Measurements from ENCODE around the gene IL15RA.

Gene IL15RA, protein sequence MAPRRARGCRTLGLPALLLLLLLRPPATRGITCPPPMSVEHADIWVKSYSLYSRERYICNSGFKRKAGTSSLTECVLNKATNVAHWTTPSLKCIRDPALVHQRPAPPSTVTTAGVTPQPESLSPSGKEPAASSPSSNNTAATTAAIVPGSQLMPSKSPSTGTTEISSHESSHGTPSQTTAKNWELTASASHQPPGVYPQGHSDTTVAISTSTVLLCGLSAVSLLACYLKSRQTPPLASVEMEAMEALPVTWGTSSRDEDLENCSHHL

DNA sequence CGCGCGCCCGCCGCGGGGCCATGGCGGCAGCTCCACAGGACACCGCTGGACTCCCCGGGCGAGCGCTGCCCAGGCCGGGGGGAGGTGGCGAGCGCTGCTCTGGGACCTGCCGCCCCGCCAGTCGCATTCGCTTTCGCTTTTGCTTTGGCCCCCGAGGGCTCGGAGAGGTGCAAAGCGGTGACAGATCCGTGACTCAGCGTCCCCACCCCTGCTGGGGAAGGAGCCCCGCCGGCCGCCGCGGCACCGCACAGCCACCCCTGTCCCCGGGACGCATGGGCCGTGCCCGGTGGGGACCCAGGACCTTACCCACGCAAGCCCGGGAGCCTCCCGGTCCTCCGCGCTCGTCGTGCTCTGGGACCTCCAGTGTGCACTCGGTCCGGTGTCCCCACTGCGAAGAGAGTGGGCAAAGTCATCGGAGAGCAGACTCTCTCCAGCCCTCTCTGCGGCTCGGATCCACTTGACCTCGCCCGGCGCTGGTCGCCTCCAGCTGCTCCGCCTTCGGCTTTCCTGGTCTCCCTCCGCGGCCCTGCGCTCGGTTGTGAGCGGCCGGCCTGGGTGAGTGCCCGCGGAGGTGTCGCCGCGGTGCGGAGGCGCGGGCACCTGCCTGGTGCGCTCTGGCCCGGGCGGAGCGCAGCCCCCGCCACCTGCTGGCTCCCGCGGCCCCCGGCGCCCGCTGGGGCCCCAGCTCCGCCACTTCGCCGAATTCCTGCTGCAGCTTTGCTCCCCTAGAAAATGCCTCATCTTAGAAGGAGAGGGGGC is at the start of gene IL15RA:
Gene IL15RA, minus strand, starts transcription at position 73 of the 759 bp plus-strand sequence. Its CDS starts 51 bp downstream, at position 22.
- no peak for DNase-seq (ENCODE audit: low read depth)

DNA sequence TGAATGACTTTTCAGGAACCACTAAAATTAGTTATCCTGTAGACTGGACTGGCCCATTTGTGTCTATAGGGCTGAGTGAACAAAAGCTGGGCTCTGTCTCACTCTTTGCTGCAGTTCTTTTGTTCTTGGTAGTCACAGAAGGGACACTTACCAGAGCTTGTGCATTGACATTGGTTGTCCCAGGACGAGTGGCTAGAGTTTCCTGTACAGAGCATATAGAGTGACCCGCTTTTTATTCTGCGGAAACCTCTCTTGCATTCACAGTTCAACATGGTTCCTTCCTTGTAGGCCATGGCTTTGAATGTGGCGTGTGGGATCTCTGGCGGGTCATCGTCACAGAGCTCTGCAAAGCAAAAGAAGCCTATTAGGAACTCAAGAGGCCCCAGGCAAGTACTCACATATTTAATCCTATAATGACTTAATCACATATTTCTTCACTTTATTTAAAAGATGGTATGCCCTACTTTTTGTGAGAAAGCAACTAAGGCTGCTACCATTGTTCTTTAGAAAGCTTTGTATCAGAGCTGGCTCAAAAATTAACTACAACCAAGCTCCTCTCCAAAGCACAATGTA is 48.4 kb upstream of the IL15RA start:
- no peak for DNase-seq (ENCODE audit: low read depth)

DNA sequence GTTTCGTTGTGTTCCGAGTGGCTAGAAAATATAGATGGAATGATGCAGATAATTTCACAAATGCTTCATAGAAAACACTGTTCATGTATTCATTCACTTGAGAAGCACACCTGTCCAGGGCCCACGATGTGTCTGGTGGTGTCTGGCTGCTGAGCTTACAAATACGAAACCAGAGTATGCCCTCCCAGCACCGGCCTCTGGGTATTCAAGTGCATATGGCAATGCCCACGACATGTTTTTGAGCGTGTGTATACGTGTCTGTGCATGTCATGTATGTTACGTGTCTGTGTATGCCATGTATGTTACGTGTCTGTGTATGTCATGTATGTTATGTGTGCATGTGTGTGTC is 47.0 kb upstream of the IL15RA start:
- no peak for DNase-seq (ENCODE audit: low read depth)

DNA sequence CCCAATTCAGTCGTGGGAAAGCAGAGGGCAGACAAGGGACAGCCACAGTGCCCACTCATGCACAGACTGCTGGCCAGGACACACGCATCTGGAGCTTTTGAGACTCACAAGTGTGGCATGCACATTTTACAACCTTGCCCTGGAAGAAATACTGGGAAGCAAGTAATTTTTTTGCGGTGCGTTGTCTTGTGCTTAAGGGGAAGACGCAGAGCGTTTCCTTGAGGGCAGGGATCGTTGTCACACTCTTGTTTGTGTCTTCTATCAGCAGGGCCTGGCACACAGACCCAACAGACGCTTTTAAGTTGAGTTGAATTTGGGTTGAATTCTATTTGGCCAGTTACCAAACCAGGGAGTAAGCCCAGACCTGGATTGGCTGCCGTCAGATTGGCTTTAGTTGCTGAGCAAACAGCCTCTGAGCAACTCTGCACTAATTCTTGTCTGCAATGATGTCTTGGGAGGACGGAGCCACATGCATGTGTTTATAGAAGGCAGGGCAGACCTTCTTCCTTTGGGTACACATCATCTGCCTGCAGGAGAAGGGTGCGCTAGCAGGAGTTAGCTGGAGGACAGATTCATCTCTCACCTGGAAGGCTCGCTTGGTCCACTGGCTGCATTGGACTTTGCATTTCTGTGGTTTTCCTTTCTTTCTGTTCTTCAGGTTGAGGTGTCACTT is 46.5 kb upstream of the IL15RA start:
- no peak for DNase-seq (ENCODE audit: low read depth)

DNA sequence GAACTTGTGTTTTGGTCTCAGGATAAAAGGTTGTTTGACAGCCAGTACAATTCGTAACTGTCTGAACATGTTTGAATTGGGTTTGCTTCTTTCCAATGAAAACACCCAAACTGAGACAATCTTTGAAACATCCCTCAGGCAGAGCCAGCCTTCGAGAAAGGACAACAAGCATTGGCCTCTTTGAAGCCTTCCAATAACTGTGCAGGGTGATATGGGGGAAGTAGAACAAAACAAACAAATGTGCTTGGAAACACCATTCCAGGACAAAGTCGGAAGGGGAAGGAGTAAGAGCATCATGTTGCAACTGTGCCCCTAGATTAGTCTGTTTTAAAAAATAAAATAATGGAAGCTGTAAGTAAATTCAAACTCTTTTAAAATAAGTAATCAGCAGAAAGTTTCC is 45.3 kb upstream of the IL15RA start:
- DNase-seq (ENCODE audit: low read depth) = no peak

DNA sequence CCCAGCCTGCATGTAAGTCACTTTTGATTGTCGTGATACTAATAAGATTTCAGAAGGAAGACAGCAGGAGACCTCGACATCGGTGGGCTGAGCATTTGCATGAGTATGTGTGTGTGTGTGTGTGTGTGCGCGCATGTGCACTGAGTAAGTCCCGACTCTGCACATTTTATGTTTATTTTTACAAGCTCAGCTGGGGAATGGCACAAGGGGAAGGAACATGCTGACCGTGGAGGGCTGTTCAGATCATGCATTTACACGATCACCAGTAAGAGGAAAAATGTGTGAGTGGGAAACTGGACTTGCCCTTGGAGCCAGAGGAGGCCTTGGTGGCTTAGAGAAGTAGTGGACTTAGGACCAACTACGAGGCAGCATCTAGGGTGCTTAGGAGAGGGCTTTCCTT is 43.5 kb upstream of the IL15RA start:
- DNase-seq (ENCODE audit: low read depth) = no peak

DNA sequence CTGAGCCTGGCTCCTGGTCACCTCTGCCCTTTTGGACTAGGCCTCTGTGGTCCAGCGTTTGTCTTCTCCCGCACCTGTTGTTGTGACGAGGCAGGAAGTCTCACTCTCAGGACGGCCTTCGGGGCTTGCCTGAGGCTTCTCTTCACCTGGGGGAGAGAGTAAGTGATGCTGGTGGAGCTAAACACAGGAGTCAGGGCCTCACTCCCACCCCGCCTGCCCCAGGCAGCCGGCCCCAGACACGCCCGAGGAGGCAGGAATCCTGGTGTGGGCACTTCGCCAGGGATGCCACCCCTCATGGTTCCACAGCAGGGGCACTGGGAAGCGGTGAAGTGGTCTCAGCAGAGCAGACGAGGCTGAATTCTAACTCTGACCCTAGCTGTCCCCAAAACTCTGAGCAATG is 42.5 kb upstream of the IL15RA start:
- DNase-seq (ENCODE audit: low read depth) = no peak

DNA sequence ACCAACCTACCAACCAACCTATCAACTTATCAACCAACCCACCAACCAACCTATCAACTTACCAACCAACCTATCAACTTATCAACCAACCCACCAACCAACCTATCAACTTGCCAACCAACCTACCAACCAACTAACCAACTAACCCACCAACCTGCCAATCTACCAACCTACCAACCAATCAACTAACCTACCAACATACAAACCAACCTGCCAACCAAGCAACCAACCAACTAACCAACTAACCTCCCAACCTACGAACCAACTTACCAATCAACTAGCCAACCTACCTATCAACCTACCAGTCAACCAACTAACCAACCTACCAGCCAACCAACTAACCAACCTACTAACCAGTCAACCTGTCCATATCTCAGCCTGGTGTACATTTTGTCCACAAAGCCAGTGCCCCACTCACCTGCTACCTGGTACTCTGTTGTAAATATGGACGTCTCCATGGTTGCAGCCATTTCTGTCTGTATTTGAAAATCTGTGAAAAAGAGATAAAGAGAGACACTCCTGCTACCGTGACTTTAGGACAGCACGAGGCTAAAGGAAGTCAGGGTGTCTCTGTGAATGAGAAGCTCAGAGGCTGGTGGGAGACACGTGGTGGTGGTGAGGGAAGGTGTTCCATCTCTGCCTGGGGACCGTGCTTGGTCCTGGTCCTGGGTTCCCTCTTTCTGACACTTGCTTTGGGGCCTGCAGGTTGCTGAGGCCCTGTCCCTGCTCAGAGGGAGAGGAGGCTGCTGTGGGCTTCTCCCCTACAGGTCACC is 41.9 kb upstream of the IL15RA start:
- no peak for DNase-seq (ENCODE audit: low read depth)

DNA sequence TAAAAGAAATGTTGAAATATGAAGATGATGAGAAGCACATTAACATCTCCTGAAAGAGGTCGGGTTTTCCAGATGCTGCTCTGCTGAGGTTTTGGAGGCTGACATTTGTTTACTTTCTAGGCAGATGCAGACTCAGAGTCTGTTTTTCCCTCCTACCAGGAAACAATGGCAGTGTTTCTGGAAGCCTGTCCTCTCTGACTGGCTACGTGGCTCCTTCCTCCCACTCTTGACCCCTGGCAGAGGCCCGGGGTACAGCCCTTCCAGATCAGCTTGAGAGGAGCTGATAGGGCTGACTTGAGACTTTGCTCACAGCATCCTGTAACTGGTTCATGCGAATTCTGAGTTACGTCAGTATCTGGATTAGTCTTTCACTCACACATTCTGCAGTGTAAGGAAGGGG is 41.1 kb upstream of the IL15RA start:
- no peak for DNase-seq (ENCODE audit: low read depth)

DNA sequence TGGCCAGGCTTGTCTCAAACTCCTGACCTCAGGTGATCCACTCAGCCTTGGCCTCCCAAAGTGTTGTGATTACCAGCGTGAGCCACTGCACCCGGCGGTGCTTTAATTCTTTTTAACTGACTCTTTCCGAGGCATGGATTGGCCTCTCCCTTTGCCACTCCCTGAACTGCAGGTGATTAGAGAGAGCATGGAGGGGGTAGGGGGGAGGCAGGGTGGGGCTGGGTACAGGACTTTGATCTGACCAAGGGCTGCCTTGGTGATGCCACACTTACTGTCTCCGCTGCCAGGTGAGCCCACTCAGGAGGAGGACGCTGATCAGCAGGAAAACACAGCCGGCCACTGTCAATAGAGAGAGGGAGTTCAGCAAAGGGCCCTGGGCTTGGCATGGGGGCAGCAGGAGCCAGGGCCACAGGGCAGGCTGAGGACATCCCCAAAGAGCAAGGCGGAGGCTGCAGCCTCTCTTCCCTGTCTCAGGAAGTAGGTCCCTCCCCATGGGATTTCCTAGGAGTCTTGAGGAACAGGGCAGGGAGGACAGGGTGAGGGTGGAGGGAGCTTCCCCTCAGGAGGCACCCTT is 40.5 kb upstream of the IL15RA start:
- no peak for DNase-seq (ENCODE audit: low read depth)

DNA sequence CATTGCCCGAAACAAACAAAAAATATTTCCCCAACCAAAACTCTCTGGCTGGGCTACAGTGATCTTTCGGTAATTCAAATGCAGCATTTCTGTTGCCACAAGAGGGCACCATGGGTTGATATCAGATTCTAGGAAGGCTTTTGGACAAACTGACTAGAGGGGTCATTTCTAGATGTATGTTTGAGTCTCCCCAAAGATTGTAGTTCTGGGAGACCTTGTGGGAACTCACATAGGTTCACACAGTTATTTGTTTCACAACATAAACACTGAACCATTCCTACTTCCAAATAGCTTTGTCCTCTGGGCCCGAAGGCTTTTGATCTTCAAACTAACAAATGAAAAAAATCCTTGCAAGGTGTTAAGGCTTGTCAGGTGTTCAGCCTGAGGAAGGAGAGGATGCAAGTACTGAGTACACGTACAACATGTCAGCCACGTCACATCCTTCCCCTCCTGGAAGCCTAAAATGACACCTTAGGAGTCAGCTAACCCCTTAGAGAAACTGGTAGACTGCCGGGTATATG is 37.0 kb upstream of the IL15RA start:
- DNase-seq (ENCODE audit: low read depth) = peak; percentile 6

DNA sequence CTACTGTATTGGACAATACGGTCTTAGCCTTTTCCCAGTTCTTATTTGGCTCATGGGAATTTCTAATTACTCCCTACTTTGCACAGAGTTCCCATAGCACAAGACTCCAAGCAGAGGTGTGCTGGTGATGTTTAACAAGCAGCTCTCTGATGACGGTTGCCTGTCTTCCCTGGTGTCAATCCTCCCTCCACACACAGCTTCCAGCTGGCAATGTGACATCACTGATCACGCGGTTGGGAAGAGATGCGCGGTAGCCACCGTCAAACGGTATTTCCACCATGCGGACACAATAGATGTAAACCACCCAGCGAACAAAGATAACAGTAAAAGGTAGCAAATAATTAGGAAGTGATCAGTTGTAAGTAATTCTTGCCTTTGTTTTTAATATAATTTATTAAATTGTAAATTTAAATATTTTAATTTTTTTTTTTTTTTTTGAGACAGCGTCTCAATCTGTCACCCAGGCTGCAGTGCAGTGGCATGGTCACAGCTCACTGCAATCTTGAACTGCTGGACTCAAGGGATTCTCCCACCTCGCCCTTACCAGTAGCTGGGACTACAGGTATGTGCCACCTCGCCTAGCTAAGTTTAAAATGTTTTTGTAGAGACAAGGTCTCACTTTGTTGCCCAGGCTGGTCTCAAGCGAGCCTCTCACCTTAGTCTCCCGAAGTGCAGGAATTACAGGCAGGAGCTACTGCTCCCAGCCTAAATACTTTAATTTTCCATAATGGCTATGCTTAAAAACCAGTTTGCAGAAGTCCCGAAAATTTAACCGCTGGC is 36.3 kb upstream of the IL15RA start:
- DNase-seq (ENCODE audit: low read depth) = no peak

DNA sequence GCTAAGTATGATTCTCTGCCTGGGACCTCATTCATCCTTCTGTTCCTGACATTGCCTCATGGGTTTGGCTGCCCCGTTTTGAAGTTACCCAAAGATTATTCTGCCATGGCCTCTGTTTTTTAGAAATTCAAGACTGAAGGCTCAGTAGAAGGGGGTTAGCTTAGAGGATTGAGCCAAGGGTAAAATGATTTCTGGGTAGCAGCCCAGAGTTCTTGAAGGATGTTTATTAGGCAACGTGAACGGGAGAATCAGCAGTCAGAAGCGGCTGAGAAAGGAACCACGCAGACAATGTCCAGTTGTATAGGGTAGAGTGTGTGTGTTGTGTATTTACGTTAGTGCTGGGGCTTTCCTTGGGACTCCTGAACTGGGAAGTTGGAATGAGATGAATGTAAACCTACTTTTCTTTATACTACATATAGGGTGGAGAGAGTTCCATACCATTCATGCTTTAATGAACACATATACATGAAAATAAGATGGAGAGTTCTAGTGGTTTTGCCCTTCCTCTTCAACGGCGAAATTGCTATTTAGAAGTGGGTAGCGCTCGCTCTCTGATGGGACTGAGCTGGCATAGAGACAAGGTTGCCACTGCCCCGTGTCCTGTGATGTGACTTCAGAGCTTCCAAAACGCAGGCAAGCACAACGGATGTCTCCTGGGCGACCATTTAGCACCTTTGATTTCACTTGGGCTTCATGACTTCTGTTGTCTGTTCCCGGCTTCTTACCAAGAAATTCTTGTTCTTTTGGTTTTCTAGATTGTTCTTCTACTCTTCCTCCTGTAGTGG is 35.0 kb upstream of the IL15RA start:
- DNase-seq (ENCODE audit: low read depth) = no peak

DNA sequence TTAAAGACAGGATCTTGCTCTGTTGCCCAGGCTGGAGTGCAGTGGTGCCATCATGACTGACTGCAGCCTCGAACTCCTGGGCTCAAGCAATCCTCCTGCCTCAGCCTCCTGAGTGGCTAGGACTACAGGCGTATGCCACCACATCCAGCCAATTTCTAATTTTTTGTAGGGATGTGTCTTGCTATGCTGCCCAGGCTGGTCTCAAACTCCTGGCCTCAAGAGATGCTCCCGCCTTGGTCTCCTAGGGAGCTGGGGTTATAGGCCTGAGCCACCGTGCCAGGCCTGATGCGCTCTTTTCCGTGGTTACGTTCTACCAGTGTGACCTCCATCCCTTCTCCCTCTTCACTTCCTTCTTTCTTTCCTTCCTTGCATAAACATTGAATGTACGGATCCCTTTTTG is 34.2 kb upstream of the IL15RA start:
- DNase-seq (ENCODE audit: low read depth) = no peak

DNA sequence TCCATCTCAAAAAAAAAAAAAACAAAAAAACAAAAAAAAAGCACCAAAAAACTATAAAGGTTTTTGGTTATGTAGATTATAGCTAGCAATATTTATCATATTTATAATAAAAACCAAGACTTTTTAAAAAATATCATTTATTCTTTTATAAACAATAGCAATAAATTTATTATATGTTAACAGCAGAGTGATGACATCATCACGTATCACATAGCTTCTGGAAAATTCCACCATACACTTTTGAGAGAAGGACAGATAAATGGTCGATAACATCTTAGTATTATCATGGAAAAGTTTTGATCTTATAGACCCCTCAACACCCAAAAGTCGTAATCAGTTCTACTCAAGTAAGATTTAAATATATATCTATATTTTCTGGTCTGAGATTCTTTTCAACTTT is 33.2 kb upstream of the IL15RA start:
- no peak for DNase-seq (ENCODE audit: low read depth)

DNA sequence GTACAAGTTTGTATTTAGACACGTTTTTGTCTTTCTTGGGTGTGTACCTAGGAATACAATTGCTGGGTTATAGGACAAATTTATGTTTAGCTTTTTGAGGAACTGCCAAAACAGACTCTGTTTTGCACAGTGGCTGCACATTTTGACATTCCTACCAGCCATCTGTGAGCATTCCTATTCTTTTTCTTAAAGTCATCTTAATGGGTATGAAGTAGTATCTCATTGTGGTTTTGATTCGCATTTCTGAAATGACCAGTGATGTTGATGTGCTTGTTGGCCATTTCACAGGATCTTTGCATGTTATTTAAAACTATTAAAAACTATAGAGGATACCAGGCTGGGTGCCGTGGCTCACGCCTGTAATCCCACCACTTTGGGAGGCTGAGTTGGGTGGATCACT is 32.6 kb upstream of the IL15RA start:
- DNase-seq (ENCODE audit: low read depth) = no peak

DNA sequence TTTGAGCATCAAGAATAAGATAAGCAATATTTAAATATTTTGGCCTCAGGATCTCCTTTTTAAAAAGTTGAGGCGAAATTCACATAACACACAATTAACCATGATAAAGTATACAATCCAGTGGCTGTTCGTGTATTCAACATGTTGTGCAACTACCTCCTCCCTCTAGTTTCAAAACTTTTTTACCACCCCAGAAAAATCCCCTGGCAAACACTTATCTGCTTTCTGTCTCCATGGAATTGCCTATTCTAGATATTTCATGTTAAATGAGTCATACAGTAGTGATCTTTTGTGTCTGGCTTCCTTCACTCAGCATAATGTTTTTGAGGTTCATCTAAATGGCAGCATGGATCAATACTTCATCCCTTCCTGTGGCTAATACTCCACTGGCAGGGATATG is 31.8 kb upstream of the IL15RA start:
- DNase-seq (ENCODE audit: low read depth) = no peak

DNA sequence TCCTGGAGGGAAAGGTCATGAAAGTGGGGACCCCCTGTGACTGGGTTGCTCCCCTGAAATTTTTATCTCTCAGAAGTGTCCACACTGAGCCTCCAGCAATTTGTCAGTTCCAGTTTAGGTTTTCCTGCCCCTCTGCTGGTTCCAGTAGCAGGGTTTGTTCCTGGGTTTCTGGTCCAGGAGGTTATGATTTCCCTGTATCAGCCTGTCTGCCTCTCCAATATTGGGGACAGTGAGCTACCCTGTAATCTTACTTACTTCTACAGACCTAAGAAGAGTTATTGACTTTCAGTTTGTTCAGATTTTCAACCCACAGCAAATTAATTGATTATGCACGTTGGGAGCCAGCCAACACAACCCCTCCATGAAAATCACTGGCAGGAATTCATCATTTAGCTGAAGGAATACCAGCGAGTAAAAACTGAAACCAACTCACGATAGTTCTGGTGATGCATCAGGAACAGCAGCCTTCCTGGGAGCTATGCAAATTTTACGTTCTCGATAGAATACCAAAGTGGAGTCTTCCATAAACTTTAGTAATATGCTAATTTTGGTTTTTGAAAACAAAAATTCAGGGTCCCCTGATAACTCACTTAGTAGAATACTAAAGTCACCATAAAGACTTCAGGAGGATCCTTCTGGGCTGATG is 31.3 kb upstream of the IL15RA start:
- DNase-seq (ENCODE audit: low read depth) = no peak

DNA sequence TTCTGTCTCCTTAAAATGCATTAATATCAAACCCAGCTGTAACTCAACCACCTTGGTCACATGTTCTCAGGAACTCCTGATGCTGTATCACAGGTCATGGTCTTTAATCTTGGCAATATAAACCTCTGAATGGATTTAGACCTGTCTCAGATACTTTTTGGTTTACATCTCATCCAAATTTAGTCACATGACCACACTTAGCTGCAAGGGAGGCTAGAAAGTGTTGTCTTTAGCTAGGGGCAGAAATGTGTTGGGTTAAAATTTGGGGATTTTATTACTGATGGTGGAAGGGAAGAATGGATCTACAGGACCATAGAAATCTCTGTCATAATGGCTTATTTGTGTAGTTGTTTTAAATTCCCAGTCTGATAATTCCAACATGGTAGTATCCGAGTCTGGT is 29.6 kb upstream of the IL15RA start:
- no peak for DNase-seq (ENCODE audit: low read depth)

DNA sequence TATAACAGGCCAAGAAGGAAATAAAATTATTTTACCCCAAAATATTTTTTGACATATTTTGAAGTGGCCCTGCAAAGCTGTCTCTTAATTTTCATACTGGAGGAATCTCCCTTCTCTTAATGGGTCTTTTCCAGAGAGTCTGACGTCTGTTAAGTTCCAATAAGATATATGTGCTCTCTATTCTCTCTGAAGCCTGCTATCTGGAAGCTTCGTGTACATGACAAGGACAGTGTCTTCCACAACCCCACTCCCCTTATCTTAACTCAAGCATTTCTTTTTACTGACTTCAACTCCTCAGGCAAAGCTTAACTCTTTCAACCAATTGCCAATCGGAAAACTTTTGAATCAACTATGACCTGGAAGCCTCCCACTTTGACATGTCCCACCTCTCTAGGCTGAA is 29.2 kb upstream of the IL15RA start:
- no peak for DNase-seq (ENCODE audit: low read depth)

All from HS-5 (cell line).